Gastrocnemius medialis (tissue), 4 donors: ENCODE results near the gene HAO1.

Experiments used
- CTCF ChIP-seq, 5 experiments: fragments of 450-650 bp in 3 of 5; fragments of 200-600 bp in 2 of 5; sonication (generic) in 2 of 5; IDR thresholded peaks in 4 of 5; conservative IDR thresholded peaks in 1 of 5; 1 replicate in 4 of 5; 2 replicates in 1 of 5; pipeline ENCODE4 v1.5.1; 2016 to 2019; ENCODE audit warnings: antibody characterized with exemption in 5 of 5, mild to moderate bottlenecking in 3 of 5, moderate library complexity in 3 of 5
- POLR2A ChIP-seq, 2 donors: fragments of 450-650 bp; IDR thresholded peaks; one replicate each; pipeline ENCODE4 v1.6.1; 2017; ENCODE audit warnings: antibody characterized with exemption in 2 of 2, mild to moderate bottlenecking in 2 of 2, moderate library complexity in 2 of 2

DNA sequence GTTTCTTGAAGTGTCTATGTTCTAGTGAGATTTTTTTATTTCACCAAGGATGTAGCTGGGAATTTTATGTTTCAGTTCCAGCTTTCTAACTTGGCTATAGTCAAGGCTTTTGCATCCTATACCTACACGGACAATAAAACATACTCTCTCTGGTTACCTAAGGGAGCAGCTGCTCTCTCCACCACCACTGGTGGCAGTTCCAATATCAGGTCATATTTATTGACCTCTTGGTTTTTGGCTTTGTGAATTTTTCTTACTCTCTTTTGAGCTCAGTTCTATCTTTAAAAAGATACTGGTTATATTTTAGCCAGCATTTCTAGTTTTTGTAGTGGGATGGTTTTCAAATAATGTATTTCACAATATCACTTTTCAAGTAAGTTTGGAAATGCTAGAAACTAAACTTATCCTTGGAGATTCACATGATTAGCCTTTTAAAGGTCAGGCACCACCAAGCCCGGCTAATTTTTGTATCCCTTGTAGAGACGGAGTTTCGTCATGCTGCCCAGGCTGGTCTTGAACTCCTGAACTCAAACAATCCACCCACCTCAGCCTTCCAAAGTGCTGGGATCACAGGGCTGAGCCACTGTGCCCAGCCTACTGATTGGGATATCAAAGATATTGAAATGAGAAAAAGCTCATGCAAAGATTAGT, 34.7 kb upstream of the HAO1 start:
- no peak for TF ChIP-seq POLR2A (IDR thresholded peaks at IDR 0.05)
- no peak for TF ChIP-seq CTCF (IDR thresholded peaks at IDR 0.05 in 4 of 5, conservative IDR thresholded peaks at IDR 0.05 in 1 of 5)
